HS-5 (cell line): ENCODE measurements around the gene SERPINE2.
"Not testable (repeated sequence)": the region's sequence is repeated elsewhere in the genome, so short reads cannot be mapped to it uniquely, and the experiment has no call there.

Experiments
- DNase-seq: peaks from one replicate; pipeline ENCODE4 v3.0.0-alpha.2; 2012; ENCODE audit warnings: low read depth

The SERPINE2 gene

DNA sequence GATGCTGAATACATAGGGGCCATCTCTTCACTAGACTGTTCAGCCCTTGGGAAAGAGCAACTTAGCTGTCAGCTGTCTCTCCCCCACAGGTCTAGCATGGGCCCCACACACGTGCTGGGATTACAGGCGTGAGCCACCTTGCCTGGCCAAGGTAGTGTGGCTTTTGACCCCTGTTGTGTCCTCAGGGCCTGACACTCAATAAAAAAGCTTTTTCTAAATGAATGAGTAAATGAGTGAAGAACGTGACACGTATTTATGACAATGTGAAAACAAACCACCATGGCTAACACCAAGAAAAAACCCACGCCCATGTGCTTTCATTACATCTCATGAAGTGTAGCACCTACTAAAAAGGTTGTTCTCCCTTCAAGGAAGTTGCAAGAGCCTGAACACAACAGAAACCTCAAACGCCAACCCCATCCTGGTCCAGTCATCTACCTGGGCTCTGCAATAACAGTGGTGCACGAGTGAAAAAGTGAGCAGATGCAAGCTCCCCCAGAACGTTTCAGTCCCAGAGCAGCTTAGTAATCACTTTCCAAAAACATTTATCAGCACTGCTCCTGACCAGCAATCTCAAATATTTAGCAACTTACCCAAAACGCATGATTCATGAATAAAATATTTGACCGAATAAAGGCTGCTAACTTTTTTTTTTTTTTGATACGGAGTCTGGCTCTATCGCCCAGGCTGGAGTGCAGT, 97.4 kb downstream of the SERPINE2 start:
- DNase-seq, result peak; percentile 88

DNA sequence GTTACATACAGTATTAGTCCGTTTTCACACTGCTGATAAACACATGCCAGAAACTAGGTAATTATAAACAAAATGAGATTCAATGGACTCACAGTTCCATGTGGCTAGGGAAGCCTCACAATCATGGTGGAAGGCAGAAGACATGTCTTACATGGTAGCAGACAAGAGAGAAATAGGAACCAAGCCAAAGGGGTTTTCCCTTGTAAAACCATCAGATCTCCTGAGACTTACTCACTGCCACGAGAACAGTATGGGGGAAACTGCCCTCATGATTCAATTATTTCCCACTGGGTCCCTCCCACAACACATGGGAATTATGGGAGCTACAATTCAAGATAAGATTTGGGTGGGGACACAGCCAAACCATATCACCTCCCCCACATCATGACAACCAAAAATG, 99.6 kb downstream of the SERPINE2 start:
- DNase-seq, result not testable (repeated sequence)

- DNase-seq, result no peak
Measured at GRCh38 chr2:223937535-223937934, 101.6 kb downstream of the SERPINE2 start.

GRCh38 chr2:223936862-223937326, 102.2 kb downstream of the SERPINE2 start:
- DNase-seq, result no peak

- no peak for DNase-seq
Measured at GRCh38 chr2:223935459-223936125, 103.5 kb downstream of the SERPINE2 start.

- no peak for DNase-seq
Measured at GRCh38 chr2:223934870-223935269, 104.2 kb downstream of the SERPINE2 start.

- DNase-seq, result no peak
Measured at GRCh38 chr2:223932816-223933800, 106.0 kb downstream of the SERPINE2 start.

DNA sequence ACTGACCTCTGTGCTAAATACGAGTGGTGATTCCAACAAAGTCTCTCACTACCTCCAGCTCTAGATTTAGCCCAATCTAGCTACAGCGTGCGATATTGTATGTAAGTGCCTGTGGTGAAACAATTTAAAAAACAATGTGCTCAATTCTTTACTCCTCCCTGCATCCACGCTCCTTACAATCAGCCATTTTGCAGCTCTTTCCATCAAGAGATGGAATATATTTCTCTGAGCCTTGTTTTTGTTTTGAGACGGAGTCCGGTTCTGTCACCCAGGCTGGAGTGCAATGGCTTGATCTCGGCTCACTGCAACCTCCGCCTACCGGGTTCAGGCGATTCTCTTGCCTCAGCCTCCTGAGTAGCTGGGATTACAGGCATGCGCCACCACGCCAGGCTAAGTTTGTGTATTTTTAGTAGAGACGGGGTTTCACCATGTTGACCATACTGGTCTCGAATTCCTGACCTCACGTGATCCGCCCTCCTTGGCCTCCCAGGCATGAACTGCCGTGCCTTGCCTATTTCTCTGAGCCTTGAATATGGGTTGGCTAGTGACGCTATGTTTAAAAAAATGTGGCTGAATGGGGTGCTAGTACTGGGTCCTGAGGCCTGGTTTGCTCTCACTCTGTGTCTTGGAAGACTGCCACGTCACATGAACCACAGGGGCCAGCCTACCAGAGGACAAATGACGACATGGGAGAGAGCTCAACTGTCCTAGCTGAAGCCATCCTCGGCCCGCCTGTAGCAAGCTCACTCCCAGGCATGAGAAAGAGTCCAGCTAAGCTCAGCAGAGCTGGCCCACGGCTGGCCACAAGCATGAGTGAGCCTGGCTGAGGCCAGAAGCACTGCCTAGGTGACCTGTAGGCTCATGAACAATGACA, 108.7 kb downstream of the SERPINE2 start:
- no peak for DNase-seq

DNA sequence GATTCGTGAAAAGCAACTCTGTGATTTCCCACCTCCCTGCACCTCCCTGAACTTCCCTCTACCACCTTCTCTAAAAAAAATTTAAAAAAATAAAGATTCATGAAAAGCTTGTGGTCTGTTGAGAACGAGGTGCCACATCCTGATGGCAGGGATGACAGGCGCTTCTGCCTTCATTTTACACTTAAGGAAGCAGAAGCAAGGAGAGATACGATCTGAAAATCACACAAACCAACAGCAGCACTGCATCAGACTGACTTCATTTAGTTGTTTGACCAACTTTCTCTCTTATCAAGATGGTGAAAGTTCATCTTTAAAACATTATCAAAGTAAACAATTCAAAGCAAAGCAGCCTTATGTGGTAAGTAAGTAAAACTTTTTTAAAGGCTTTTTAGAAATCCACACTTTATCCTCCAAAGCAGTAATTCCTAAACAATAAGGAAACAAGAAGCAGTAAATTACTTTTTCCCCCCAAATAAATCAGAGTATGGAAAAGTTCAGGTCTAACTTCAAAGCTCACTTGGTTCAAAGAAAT, 109.4 kb downstream of the SERPINE2 start:
- DNase-seq, result no peak

DNA sequence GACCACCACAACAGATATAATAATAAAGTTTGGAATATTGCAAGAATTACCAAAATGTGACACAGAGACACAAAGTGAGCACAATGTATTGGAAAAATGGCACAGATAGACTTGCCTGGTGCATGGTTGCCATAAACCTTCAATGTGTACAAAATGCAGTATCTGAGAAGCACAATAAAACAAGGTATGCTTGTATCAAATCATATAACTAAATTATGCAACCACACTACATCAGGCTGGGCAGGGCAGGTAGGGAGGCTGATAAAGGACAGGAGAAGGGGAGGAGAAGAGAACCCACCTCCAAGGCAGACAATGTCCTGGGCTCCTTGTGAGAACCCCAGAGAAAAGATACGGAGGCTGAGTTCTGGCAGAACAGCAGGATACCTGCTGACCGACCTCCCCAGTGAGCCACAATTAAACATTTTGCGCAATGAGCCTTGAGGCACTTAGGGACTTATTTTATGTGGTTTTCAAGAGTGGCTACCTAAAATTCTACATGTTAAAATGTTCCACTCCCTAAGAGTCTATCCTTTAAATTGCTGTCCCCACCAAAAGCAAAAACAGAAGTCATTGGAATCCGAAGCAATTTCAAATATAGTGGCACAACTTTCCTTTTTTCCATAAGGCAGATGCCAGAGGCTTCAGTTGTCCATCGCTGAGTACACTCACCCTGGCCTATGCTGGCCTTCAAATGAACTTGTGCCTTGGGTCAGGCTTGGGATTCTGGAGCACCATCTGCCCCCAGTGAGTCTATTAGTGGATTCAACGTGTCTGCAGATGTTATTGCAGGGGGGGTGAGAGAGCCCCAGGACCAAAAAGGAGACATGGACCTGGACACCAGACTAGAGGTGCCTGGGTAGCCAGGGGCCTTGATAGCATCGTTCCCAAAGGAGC, 110.7 kb downstream of the SERPINE2 start:
- DNase-seq, result no peak

DNA sequence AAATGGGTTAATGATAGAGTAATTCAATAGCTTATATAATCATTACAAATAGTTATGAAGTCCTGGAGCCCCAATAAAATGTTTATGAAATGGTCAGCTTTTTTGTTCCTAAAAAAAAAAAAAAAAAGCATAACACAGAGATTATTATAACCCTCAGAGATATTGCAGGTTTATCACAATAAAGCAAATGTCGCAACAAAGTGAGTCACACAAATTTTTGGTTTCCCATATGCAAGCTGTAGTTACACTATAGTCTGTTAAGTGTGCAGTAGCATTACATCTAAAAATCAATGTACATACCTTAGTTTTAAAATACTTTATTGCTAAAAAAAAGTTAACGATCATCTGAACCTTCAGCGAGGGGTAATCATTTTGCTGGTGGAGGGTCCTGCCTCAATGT, 114.0 kb downstream of the SERPINE2 start:
- peak; percentile 80 for DNase-seq
